GM23248 (cell line): ENCODE measurements around the gene B9D2.

Experiments used
- EZH2 ChIP-seq: fragments of 200-600 bp; sonication (generic); IDR thresholded peaks from 2 replicates; pipeline ENCODE4 v1.6.1; 2018; ENCODE audit warnings: antibody characterized with exemption, mild to moderate bottlenecking; ENCODE audit not compliant: insufficient read depth, poor library complexity, severe bottlenecking
- EZH2phosphoT487 ChIP-seq: fragments of 200-600 bp; sonication (generic); IDR thresholded peaks from 2 replicates; pipeline ENCODE4 v1.6.1; 2018; ENCODE audit warnings: antibody characterized with exemption, moderate library complexity, mild to moderate bottlenecking, low read depth; ENCODE audit not compliant: insufficient read depth

DNA sequence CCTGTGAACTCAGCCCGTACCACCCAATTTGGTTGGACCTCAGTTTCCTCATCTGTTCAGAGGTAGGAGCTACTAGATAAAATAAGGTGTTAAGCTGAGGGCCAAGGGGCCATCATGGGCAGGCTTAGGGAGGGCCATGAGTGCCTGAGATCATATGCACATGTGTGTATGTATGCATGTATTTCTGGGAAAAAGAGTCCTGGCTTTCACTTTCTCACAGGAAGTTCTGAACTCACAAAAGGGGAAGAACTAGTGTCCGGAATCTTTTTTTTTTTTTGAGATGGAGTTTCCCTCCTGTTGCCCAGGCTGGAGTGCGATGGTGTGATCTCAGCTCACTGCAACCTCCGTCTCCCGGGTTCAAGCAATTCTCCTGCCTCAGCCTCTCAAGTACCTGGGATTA is 29.2 kb downstream of the B9D2 start:
- TF ChIP-seq EZH2 (no peak), EZH2phosphoT487 (no peak)
